Ishikawa (cell line): Measurements from ENCODE around the gene ADTRP.

ENCODE experiments used
- CEBPB ChIP-seq: IDR thresholded peaks from 2 replicates; pipeline ENCODE4 v1.6.1; 2012
- CREB1 ChIP-seq: IDR thresholded peaks from 2 replicates; pipeline ENCODE4 v1.6.1; 2012; ENCODE audit warnings: low read depth
- EGR1 ChIP-seq: IDR thresholded peaks from 2 replicates; pipeline ENCODE4 v1.6.1; 2012
- EP300 ChIP-seq: IDR thresholded peaks from 2 replicates; pipeline ENCODE4 v1.6.1; 2012; ENCODE audit warnings: borderline replicate concordance
- FOXM1 ChIP-seq: IDR thresholded peaks from 2 replicates; pipeline ENCODE4 v1.6.1; 2012; ENCODE audit warnings: low read depth, borderline replicate concordance
- NFIC ChIP-seq: IDR thresholded peaks from 2 replicates; pipeline ENCODE4 v1.6.1; 2012
- RAD21 ChIP-seq: IDR thresholded peaks from 2 replicates; pipeline ENCODE4 v1.6.1; 2012; ENCODE audit warnings: low read depth
- TAF1 ChIP-seq: IDR thresholded peaks from 2 replicates; pipeline ENCODE4 v1.6.1; 2012; ENCODE audit warnings: low read depth, mild to moderate bottlenecking
- TCF12 ChIP-seq: IDR thresholded peaks from 2 replicates; pipeline ENCODE4 v1.6.1; 2012; ENCODE audit warnings: low read depth
- TEAD4 ChIP-seq: IDR thresholded peaks from 2 replicates; pipeline ENCODE4 v1.6.1; 2012
- YY1 ChIP-seq: IDR thresholded peaks from 2 replicates; pipeline ENCODE4 v1.6.1; 2012; ENCODE audit warnings: low read depth
- ZBTB7A ChIP-seq: IDR thresholded peaks from 2 replicates; pipeline ENCODE4 v1.6.1; 2012; ENCODE audit warnings: low read depth
- TF ChIP-seq, protein P1 (sequence below): IDR thresholded peaks from 2 replicates; pipeline ENCODE4 v1.6.1; 2012; ENCODE audit warnings: low read depth, mild to moderate bottlenecking
- TF ChIP-seq, protein P2 (sequence below): IDR thresholded peaks from 2 replicates; pipeline ENCODE4 v1.6.1; 2012
- TF ChIP-seq, protein P3 (sequence below): IDR thresholded peaks from 2 replicates; pipeline ENCODE4 v1.6.1; 2012

ADTRP gene

DNA sequence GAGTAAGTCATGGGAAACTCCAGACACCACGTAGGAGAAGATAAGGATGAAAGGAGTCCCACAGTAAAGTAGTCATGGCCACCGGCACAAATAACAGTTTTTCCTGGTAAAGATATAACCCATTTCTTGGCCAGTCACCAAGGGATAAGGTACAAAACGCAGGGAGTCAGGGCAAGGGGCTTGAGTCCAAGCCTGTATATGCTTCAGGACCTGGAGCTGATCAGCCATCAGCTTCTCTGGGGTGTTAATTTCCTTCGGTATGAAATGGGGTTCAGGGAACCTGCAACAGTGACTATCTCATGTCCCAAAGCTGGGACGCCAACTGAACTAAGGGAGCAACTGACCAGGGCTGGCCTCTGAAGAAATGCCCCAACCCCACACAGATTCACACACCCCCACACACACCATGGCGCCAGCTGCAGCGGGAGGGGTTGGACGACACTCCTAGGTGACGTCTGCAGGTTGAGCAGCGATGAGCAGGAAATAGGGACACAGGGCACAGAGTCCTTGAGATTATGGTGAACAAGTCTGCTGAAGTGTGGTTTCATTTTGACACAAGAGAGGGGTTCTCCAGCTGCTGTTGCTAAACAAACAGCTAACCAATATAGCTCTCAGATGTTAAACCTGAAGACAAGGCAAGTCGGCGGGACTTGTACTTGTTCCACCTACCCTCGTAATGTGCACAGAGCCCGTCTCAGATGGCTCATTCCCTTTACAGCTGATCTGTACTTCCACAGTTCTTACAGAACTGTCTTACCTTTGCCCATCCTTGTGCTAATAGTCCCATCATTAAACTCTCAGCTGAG is 7.4 kb upstream of the ADTRP start:
- TF ChIP-seq CEBPB (no peak), NFIC (no peak), CREB1 (no peak), FOXM1 (no peak), ZBTB7A (no peak), EP300 (no peak), RAD21 (no peak), TEAD4 (no peak), TAF1 (no peak), TCF12 (no peak), EGR1 (no peak), YY1 (no peak)
- TF ChIP-seq, protein P1, sequence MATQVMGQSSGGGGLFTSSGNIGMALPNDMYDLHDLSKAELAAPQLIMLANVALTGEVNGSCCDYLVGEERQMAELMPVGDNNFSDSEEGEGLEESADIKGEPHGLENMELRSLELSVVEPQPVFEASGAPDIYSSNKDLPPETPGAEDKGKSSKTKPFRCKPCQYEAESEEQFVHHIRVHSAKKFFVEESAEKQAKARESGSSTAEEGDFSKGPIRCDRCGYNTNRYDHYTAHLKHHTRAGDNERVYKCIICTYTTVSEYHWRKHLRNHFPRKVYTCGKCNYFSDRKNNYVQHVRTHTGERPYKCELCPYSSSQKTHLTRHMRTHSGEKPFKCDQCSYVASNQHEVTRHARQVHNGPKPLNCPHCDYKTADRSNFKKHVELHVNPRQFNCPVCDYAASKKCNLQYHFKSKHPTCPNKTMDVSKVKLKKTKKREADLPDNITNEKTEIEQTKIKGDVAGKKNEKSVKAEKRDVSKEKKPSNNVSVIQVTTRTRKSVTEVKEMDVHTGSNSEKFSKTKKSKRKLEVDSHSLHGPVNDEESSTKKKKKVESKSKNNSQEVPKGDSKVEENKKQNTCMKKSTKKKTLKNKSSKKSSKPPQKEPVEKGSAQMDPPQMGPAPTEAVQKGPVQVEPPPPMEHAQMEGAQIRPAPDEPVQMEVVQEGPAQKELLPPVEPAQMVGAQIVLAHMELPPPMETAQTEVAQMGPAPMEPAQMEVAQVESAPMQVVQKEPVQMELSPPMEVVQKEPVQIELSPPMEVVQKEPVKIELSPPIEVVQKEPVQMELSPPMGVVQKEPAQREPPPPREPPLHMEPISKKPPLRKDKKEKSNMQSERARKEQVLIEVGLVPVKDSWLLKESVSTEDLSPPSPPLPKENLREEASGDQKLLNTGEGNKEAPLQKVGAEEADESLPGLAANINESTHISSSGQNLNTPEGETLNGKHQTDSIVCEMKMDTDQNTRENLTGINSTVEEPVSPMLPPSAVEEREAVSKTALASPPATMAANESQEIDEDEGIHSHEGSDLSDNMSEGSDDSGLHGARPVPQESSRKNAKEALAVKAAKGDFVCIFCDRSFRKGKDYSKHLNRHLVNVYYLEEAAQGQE: no peak
- TF ChIP-seq, protein P2, sequence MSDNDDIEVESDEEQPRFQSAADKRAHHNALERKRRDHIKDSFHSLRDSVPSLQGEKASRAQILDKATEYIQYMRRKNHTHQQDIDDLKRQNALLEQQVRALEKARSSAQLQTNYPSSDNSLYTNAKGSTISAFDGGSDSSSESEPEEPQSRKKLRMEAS: no peak
- TF ChIP-seq, protein P3, sequence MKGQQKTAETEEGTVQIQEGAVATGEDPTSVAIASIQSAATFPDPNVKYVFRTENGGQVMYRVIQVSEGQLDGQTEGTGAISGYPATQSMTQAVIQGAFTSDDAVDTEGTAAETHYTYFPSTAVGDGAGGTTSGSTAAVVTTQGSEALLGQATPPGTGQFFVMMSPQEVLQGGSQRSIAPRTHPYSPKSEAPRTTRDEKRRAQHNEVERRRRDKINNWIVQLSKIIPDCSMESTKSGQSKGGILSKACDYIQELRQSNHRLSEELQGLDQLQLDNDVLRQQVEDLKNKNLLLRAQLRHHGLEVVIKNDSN: no peak

DNA sequence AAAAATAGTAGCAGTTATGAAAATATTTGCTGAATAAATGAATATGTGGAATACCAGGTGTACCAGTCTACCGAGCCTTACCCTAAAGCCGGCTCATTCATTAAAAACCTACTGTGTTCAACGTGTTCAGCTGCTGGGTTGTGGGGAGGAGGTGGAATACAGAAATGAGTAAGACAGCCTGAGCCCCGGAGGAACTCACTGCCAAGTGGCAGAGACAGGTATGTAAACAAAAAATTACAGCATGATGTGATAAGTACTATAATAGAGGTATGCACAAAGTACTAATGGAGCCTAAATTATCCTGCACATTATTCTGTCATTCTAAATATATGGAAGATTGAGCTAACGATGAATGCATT is 6.8 kb upstream of the ADTRP start:
- TF ChIP-seq CREB1 (no peak), FOXM1 (no peak), CEBPB (no peak), TAF1 (no peak)
- TF ChIP-seq, protein P3: no peak

DNA sequence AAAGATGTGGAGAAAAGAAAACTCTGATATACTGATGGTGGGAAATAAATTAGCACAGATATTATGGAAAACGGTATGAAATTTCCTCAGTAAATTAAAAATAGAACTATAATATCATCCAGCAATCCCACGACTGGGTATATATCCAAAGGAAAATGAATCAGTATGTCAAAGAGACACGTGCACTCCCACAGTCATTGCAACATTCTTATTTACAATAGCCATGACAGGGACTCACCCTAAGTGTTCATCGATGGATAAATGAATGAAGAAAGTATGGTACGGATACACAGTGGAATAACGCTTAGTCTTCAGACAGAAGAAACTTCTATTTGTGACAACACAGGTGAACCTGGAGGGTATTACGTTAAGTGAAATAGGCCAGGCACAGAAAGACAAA is 5.7 kb upstream of the ADTRP start:
- no peak for TF ChIP-seq YY1

DNA sequence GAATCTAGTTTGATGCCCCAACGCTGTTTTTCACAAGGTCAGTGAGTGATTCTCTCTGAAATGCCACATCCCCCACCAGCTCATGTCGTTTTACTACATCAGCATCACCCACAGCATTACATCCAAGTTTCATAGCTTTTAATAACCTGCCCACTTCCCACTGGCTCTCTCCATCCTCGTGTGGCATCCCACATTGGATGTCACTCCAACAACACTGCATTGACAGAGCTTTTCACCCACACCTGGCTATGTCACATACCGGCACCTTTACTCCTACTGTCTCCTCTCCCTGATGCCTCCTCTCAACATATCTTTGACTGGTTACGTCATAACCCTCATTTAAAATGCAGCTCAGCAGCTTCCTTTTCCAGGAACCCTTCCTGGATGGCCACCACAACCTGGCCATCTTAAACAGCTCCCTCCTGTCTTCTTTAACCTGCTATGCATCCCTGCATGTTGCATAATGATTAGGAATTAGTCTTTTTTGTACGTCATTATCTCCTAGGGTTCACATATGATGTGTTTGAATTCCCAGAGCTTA is 5.0 kb upstream of the ADTRP start:
- no peak for TF ChIP-seq ZBTB7A
- TF ChIP-seq, protein P3: no peak
- no peak for TF ChIP-seq EGR1
- no peak for TF ChIP-seq FOXM1
- no peak for TF ChIP-seq CREB1
- TF ChIP-seq TEAD4: no peak

DNA sequence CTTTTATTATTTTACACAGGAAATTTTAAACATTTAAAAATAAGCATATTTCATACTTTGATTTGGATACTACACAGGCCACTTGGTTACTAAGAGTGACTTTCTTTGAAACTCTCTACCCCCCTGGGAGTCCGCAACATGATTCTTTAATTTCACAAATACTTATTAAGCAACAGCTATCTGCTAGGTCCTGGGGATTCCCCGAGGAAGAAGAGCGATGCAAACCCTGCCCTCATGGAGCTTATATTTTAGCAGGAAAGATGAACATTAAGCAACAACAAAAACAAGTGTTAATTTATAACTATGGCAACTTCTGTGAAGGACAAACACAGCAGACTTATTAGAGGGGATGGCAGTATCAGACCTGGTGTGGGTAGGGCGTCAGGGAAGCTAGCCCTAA is 3.9 kb upstream of the ADTRP start:
- TF ChIP-seq FOXM1 (no peak), TEAD4 (no peak), ZBTB7A (no peak), CEBPB (no peak), TCF12 (no peak), NFIC (no peak)
- TF ChIP-seq, protein P2: no peak
- TF ChIP-seq, protein P1: no peak

DNA sequence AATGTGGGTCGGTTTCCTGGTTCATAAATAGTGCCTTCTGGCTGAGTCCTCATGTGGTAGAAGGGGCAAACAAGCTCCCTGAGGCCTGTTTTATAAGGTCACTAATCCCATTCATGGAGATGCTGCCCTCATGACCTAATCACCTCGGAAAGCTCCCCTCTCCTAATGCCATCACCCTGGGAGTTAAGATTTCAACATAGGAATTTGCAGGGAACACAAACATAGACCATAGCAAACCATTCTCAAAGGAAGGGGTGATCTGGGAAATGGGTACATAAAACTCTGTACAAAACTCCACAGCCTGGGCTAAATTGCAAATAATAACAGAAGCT is 1.5 kb upstream of the ADTRP start:
- TF ChIP-seq CREB1 (no peak), RAD21 (no peak), TAF1 (no peak), ZBTB7A (no peak), EP300 (no peak), TEAD4 (no peak)
- TF ChIP-seq, protein P1: no peak
- TF ChIP-seq, protein P2: no peak
- TF ChIP-seq, protein P3: no peak
